ENCODE results near the gene ZNF70.
"Not testable (repeated sequence)": the region's sequence is repeated elsewhere in the genome, so short reads cannot be mapped to it uniquely, and the experiment has no call there.

Gene ZNF70

GRCh38 chr22:23756891-23757290 lies 6.0 kb upstream of the ZNF70 start:
- DNase-seq (ENCODE audit: low read depth), result no peak

DNA sequence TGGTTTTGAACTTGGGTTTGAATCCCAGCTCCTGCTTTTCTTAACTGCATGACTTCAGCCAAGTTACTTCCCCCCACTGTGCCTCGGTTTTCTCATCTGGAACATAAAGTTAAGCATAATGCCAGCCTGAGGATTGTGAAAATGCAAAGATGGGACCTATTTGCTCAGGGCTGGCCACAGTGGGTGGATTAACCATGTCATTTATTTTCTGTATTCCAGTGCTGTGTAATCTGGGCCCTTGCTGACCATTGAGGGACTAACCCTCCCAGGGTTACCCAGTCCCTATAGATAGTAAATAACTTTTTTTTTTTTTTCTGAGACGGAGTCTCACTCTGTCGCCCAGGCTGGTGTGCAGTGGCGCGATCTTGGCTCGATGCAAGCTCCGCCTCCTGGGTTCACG lies 4.8 kb upstream of the ZNF70 start:
- DNase-seq (ENCODE audit: low read depth), result no peak

DNA sequence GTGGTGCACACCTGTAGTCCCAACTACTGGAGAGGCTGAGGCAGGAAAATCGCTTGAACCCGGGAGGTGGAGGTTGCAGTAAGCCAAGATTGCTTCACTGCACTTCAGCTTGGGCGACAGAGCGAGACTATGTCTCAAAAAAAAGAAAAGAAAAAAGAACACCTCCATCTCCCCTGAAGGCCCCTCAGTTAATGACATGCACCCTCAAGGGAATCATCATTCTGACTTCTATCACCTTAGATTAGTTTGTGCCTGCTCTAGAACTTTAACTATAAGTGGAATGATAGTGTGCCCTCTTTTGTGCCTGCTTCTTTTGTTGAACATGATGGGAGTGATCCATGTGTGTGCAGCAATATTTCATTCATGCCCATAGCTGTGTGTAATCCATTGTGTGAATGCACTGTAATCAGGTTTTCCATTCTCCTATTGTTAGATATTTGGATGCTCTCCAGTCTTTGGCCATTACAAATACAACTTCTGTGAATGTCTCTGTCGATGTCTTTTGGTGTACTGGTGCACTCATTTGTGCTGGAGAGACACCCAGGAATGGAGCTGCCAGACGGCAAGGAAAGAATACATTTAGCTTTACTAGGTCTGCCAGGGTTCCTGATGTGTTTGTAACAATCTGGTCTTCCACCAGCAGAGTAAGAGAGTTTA lies 4.2 kb upstream of the ZNF70 start:
- no peak for DNase-seq (ENCODE audit: low read depth)

DNA sequence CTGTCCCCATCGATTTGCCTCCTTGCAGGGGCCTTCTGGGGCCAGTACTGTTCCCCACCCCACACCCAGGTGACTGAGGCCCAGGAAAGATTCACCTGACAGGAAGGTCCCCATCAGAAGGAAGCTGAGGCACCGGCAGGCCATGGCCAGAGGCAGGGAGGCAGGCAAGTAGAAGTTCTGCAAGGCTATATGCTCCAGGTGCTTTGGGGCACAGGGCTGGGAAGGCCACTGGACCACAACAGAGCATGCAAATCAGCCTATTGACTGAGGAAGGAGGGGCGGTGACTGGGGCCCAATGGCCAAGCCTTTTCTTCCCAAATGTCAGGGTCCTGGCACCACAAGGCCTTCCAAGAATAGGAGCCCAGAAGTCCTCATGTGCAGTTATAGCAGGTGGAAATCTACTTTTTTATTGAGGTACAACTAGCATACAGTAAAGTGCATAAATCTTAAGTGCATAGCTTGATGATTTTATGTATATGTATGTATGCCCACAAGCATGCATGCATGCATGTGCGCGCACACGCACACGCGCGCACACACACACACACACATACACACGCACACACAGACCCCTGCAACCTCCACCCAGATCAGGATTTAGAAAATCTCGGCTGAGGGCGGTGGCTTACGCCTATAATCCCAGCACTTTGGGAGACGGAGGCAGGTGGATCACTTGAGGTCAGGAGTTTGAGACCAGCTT lies 3.5 kb upstream of the ZNF70 start, which contains the start of gene VPREB3:
TSS of gene VPREB3 (minus strand) at position 206 of the 700 bp plus-strand sequence. CDS start at position 144, 62 bp downstream.
- DNase-seq (ENCODE audit: low read depth), result no peak

DNA sequence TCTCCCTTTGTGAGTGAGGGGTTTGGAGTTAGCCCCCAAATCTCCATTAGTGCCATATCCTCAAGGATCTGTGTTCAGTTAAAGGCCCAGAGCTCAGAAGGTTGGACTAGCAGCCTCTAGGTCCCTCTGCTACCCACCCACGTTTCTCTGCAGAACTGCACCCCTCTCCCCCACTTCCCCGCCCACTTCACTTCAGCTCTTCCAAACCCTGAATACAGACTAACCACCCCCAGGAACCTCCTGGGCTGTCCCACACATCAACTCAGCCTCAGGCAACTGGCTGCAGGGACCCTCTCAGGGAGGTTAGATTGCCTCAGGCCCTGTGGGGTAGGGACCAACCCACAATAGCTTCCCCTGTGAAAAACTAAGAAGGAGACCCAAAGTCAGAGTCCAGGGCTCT lies 2.5 kb upstream of the ZNF70 start:
- no peak for DNase-seq (ENCODE audit: low read depth)

- no peak for DNase-seq (ENCODE audit: low read depth)
Measured at GRCh38 chr22:23752750-23753149, 1.8 kb upstream of the ZNF70 start.

GRCh38 chr22:23752090-23752691 lies 1.3 kb upstream of the ZNF70 start:
- no peak for DNase-seq (ENCODE audit: low read depth)

DNA sequence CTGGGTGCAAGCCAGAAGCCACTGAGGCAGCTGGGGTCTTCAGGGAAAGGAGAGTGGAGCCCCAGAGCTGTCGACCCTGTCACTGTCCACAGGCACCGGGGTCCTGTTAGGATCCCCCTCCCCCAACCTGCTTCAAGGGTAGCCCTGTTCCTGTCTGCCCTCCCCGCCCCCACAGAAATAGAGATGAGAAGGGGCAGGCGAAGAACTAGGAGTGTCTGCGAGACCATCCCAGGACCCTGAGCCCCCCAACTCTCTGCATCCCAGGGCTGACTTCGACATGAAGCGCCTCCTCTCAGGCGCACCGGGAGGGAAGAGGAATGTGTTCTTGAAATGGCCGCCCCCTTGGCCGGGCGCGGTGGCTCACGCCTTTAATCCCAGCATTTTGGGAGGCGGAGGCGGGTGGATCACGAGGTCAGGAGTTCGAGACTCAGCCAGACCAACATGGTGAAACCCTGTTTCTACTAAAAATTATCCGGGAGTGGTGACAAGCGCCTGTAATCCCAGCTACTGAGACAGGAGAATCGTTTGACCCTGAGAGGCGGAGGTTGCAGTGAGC lies 607 bp upstream of the ZNF70 start:
- no peak for DNase-seq (ENCODE audit: low read depth)

- no peak for DNase-seq (ENCODE audit: low read depth)
Measured at GRCh38 chr22:23750367-23750713, 572 bp downstream of the ZNF70 start.

- DNase-seq (ENCODE audit: low read depth), result no peak
Measured at GRCh38 chr22:23749841-23750301, 1.0 kb downstream of the ZNF70 start.

DNA sequence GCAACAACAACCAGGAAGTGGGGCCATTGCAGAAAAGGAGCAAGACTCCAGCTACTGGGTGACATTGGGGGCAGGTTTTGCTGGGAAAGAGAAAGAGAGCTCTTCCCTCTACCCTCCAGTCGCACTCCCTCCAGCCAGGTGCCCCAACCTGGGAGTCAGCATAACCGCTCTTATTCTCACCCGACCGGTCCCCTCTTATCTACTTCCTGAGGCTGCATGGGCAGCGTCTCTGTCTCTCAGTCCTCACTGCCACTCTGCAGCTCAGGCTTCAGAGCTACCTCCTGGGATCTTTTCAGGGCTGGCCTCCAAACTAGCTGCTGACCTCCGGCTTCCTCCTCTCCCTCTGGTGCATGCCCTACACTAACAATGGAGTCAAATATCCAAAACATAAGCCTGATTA lies 5.1 kb downstream of the ZNF70 start:
- no peak for DNase-seq (ENCODE audit: low read depth)

- no peak for DNase-seq (ENCODE audit: low read depth)
Measured at GRCh38 chr22:23744485-23744884, 6.4 kb downstream of the ZNF70 start.

DNA sequence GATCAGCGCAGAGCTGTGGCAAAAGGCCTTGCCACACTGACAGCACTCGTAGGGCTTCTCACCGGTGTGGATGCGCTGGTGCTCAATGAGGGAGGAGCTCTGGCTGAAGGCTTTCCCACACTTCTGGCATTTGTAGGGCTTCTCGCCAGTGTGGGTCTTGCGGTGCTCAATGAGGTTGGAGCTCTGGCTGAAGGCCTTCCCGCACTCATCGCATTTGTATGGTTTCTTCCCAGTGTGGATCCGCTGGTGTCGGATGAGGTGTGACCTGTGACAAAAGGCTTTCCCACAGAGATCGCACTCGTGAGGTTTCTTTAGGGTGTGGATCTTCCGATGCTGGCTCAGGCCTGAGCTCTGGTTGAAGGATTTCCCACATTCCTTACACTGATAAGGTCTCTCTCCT lies 6.9 kb downstream of the ZNF70 start:
- no peak for DNase-seq (ENCODE audit: low read depth)

DNA sequence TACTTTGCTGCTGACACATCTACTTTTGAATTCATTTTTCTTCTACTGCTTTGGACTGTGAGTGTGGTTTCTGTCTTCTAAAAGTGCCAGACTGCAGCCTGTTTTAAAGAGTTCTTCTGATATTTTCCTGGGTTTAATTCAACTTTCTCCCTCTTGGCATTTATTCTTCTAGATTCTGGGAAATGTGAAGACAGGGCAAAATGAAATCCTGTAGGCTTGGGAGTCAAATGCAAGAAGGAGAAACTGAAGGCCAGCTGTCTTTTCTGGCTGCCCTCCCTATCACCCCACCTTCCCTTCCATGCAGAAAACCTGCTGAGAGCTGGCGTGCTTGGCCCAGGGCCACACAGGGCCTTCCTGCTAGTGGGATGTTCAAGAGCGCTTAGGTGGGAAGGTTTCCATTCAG lies 7.6 kb downstream of the ZNF70 start:
- DNase-seq (ENCODE audit: low read depth), result no peak

DNA sequence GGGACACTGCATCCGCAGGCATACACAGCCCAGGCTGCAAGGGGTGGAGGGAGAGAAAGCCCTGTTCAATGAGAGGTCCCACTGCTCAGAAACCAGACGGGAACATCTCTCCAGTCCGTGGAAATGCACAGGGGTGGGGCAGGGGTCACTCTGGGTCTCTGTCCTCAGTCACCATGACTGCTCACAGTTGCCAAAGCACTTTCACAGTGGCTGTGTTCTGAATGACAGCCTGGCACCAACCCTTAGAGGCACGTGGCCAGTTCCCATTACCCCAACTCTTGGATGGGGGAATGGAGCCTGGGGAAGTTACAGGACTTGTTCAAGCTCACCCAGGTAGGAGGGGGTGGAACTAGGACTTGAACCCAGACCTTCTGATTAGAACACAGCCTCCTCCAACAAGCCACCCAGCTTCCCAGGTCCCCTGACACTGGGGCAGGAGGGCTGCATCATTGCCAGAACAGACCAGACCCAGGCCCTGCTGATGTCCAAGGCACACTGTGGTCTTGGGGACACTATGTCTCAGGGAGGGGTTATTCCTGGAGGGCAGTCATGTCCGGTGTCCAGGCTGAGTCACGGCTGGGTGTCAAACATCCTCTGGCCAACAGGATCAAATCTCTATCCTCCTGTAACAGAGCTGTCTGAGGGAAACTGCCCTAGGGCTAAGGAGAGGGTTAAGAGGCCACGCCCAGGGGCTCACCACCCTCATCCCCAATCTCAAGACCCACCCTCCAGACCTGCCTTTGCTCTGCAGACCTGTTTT lies 8.2 kb downstream of the ZNF70 start:
- DNase-seq (ENCODE audit: low read depth), result no peak

DNA sequence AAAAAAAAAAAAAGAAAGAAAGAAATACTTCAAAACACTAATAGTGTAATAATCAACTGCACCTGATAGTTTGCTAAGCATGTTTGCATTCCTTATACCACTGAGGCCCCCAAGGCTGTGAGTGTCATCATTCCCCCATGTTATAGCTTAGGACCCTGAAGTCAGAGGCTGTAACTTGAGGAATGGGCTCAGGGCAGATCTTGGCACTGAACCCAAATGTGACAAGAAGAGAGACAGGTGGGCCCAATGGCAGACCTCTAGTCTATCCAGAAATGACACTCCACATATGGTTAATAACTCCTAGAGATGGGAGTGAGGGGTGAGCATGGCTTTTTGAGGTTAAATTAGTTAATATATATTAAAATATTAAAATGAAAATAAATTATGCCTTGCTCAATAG lies 13.2 kb downstream of the ZNF70 start:
- DNase-seq (ENCODE audit: low read depth), result no peak

DNA sequence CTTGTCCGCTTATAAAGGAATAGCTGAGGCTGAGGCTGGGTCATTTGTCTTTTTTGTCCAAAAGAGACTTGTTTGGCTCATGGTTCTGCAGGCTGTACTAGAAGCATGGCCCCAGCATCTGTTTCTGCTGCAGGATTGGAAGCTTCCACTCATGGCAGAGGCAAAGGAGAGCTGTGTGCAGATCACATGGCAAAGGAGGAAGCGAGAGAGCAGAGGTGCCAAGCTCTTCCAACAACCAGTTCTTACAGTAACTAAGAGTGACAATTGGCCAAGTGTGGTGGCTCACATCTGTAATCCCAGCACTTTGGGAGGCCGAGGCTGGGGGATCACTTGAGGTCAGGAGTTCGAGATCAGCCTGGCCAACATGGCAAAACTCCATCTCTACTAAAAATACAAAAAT lies 22.8 kb downstream of the ZNF70 start:
- not testable (repeated sequence) for DNase-seq (ENCODE audit: low read depth)

- DNase-seq (ENCODE audit: low read depth), result no peak
Measured at GRCh38 chr22:23722724-23723123, 28.2 kb downstream of the ZNF70 start.

DNA sequence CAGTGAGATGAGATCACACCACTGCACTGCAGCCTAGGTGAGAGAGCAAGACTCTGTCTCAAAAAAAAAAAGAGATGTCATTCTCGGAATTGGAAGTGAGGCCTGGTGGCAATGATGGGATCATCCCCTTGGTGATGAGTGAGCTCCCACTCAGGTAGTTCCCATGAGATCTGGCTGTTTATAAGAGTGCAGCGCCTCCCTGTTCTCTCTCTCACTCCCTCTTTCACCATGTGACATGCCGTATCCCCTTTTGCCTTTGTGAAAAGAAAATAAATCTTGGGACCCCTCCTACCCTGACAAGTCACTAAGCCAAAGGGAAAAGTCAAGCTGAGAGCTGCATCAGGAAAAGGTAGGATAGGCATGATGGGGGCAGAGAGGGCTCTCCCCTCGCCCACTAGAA lies 28.8 kb downstream of the ZNF70 start:
- DNase-seq (ENCODE audit: low read depth), result no peak

GRCh38 chr22:23720855-23721254 lies 30.1 kb downstream of the ZNF70 start:
- no peak for DNase-seq (ENCODE audit: low read depth)

- no peak for DNase-seq (ENCODE audit: low read depth)
Measured at GRCh38 chr22:23718371-23719165, 32.3 kb downstream of the ZNF70 start.

Data from stimulated activated CD8-positive, alpha-beta memory T cell treated with anti-CD3 and anti-CD28 coated beads, Interleukin-4, amount 100 ng/mL, for 24 hours (primary cell).